NCI-H510A (cell line): Measurements from ENCODE around the gene LY6G5C.

Experiments used
- DNase-seq: peaks from one replicate; lab custom pipeline; 2025; lab: John Stamatoyannopoulos, UW

LY6G5C gene

DNA sequence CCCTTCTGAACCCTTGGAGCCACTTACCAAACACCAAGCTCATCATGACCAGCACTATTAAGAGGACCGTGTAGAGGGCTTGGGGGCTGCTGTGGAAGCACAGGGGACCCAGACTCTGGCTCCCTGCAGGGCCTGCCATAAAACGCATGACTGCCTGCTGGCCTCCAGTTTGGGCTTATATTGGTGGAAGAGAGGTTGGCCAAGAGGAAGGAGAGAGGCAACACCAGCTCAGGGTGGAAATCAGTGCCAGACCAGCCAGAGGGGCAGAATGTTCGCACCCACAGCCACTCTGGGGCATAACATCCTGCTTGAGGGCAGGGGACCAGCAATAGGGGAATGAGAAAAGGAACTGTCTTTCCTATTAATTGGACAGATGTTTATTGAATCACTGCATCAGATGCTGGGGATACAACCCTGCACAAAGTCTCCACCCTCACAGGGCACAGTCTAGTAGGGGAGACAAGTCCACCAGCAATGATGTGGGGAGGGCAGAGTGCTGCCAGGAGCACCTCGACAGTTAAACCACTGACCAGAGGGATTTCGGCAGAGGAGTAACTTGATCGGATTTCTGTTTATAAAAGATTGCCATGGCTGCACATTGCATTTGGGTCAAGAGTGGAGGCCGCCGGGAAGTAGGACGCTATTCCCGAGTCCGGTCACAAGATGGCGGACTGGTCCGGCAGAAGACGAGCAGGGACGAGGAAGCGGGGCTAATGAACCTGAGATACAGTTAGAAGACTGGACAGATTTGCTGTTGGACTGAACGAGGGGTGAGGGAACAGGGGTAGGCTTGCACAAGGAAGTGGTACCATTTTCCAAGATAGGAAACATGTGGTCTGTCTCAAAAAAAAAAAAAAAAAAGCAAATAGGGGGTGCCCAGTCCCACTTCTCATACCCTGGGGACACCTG lies at the start of gene LY6G5C:
TSS of gene LY6G5C (minus strand) at position 842 of the 909 bp plus-strand sequence. CDS start at position 148, 694 bp downstream.
- peak; percentile 88 for DNase-seq

DNA sequence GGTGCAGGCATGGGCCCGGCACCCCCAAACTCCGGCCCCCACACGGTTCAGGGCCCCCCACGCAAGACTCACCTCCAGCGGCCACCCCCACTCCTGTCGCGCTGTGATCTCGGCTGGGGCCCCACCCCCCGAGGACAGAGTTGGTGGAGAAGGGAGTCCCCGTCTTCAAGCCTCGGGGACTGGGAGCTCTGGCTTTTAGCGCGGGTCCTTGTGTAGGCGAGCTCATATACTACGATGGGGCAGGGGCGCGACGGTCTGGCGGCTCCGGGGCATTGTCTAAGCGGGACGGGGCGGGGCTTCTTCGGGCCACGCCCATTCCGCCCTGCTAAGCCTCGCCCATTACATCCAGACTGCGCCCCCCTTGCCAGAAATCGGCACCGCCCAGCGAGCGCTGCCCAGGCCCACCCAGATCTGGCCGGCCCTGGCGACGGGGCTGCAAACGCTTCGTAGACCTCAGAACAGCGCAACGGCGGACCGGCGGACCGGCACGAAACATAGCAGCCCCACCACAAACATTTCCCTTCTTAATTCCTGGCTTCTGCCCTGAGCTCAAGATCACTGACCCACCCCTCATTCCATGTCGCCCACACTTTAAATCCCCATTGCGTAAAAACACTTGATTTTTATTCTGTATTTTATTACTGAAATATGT lies 49.2 kb upstream of the LY6G5C start:
- no peak for DNase-seq

DNA sequence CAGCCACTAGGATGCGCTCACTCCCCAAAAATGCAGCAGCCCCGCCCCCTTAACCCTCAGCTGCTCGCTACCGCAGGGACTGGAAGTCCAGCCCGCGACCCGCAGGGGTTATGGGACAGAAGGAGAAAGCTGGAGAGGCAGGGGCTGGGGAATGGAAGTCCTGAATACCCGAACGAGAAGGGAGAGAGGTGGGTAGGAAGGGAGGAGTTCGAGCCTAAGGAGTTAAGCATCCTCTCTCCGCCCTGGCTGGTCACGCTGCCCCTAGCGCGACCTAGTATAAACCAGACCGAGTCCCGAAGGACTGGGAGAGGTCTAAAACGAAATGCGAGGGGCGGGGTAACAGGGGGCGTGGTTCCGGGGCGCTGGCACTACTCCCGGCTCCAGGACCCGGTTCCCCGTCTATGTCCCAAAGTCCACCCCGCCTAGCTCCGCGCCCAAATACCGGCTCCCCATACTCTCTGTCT lies 48.7 kb upstream of the LY6G5C start:
- DNase-seq: no peak

GRCh38 chr6:31728767-31729514 lies 48.1 kb upstream of the LY6G5C start, which contains the start of gene DDAH2:
DDAH2 (minus strand) TSS chr6:31729299; CDS start chr6:31729161, 138 bp downstream.
- DNase-seq: no peak

- DNase-seq: no peak
Observed at GRCh38 chr6:31727717-31728671, 47.1 kb upstream of the LY6G5C start.

DNA sequence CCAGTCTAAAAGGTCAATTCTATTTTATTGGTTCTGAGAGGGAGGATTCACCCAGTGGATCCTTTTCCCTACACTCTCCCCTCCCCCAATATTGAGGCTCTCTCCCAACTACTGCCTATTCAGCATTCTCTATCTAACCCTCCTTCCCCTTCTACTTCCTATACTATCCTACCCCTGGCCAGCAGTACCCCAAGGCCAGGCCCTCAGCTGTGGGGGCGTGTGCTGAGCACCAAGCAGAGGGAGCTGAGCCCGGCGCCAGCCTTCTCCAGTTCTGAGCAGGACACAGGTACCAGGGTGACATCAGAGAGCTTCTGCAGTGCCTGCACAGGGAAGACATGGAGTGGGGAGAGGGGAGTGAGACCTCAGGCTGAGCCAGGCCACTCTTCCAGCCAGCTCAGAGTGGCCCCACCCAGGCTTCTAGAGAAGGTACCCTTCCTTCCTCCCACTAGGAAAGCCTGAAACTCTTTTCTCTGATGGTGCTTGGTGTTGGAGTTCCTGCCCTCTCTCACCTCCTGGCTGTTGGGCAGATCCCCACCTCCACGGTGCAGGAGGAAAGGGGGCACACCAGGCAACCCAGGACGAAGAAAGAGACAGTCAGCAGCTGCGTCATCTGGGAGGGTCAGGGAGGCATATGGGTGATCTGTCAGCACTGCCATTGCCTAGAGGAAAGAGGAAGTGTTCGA lies 46.3 kb upstream of the LY6G5C start:
- DNase-seq: no peak

- no peak for DNase-seq
Observed at GRCh38 chr6:31725502-31726350, 44.9 kb upstream of the LY6G5C start.

GRCh38 chr6:31723980-31724691 lies 43.3 kb upstream of the LY6G5C start:
- no peak for DNase-seq

DNA sequence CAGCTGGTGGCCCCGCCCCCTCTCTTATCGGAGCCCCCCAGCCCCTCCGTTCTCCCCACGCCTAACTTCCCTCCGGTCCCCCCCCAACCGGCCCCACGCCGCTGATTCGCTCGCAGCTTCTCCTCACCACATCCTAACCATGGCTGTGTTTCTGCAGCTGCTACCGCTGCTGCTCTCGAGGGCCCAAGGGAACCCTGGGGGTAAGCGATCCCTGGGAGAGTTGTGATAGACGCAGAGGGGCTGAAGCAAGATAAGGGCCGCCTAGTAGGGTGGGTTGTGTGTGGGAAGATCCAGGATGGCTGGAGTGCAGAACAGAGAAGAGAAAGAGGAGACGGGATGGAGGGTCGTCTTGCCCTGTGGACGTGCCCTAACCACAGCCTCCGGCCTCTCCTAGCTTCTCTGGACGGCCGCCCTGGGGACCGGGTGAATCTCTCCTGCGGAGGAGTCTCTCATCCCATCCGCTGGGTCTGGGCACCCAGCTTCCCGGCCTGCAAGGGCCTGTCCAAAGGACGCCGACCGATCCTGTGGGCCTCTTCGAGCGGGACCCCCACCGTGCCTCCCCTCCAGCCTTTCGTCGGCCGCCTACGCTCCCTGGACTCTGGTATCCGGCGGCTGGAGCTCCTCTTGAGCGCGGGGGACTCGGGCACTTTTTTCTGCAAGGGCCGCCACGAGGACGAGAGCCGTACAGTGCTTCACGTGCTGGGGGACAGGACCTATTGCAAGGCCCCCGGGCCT lies 42.5 kb upstream of the LY6G5C start, which contains the start of gene MPIG6B:
TSS of gene MPIG6B (plus strand) at position 129 of the 735 bp plus-strand sequence. CDS start at position 140, 11 bp downstream.
- DNase-seq: no peak

DNA sequence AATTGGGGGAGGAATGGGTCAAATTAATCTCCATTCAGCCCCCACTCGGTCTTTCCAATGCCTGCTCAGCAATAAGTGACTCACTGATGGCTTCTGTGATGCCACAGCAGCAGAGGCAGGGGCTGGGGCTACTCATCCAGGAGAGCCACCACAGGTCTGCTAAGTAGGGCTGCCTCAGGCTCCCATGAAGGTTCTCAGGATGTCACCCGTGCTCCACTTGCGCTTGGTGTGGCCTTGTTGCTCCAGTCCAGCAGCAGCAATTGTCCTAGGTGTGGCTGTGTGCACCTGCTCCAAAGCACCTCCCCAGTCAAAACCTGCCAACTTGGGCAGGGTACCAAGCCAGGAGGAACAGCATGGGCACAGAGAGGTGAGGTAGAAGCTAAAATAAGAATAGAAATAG lies 41.3 kb upstream of the LY6G5C start:
- no peak for DNase-seq

DNA sequence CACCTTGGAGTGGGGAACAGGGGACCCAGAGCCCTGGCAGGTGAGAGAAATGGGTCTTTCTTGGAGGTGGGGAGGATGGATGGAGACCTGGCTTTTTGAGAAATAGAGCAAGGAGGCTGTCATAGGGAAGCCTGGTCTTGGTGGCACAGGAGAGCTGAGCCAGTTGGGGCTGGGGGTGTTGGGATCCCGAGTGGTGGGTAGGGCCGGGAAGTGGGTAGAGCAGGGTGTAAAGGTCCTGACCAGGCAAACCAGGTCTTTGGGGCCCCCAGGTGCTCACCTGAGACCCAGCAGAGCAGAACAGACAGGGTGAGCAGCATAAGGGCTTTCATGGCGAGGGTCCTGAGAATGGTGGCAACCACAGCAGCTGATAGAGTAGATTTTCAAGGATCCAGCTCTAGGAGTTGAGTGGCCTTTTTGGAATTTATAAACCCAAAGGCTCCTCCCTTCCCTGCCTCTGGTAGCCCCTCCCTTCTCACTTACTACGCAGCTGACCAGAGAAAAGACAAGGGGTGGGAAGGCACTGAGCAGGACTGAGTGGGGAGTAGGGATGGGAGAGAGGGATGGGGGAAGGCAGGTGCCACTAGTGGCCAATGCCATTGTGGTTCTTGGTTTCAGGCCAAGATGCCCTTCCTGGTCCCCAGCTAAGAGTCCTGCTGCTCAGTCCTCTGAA lies 40.6 kb upstream of the LY6G5C start, which contains the start of gene LY6G6C:
TSS of gene LY6G6C (minus strand) at position 396 of the 670 bp plus-strand sequence. CDS start at position 329, 67 bp downstream.
- no peak for DNase-seq

GRCh38 chr6:31720196-31720770 lies 39.4 kb upstream of the LY6G5C start:
- DNase-seq: no peak

GRCh38 chr6:31719001-31719400 lies 38.1 kb upstream of the LY6G5C start:
- DNase-seq: no peak

DNA sequence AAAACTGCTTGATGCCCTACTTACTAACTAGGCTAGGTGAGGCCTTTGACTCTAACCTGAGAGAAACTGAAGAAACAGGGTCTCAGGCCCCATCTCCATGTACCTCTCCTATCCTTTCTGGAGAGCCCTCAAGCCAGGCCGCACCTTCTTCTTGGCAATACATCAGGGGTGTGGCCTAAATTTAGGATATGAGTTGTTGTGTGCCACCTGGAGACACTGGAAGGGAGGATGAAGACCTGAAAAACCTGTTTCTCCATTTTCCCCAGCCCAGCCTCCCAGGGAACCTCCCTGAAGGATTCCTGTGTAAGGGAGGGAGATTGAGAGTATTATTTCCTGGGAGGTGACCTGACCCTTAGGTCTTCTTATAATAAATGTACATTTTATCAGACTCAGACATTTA lies 37.4 kb upstream of the LY6G5C start:
- DNase-seq: peak; percentile 94

DNA sequence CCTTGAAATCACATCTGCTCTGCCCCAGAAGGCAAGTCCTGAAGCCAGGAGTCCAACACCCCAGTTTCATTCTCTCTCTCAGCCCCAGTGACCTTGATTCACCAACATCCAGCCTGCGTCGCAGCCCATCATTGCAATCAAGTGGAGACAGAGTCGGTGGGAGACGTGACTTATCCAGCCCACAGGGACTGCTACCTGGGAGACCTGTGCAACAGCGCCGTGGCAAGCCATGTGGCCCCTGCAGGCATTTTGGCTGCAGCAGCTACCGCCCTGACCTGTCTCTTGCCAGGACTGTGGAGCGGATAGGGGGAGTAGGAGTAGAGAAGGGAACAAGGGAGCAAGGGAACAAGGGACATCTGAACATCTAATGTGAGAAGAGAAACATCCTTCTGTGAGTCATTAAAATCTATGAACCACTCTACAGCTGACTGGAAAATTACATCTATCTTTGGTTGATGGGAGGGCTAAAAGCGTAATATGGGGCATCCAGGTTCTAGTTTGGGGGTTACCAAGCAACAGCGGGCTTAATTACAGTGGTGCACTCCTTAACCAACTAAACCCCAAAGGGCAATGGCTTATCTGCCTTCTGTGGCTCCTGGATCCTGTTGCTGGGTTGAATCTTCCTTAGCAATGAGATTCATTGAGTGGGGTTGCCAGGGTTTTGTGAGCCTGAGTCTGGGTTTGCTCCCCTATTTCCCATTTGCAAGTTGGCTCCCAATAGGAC lies 36.8 kb upstream of the LY6G5C start:
- no peak for DNase-seq
